Stimulated activated memory B cell treated with anti-CD40 and anti-IgM and Interleukin-4, amounts not matched to agents 10 μg/mL and 1 μg/mL and 100 μg/mL, for 72 hours (primary cell): ENCODE measurements around the gene SCYGR1.
"Not testable (repeated sequence)": the region's sequence is repeated elsewhere in the genome, so short reads cannot be mapped to it uniquely, and the experiment has no call there.

ENCODE experiments used
- ATAC-seq: fragments of 150-1000 bp; cut with Tn5 transposase; 2 replicates; pipeline ENCODE4 v1.10.0; 2021
- H3K27ac Mint-ChIP-seq: one replicate; pipeline ENCODE4 v1.8.0; 2022; ENCODE audit warnings: mild to moderate bottlenecking, mixed read lengths
- H3K27me3 Mint-ChIP-seq: one replicate; pipeline ENCODE4 v1.8.0; 2022; ENCODE audit warnings: mixed read lengths
- H3K36me3 Mint-ChIP-seq: one replicate; pipeline ENCODE4 v1.8.0; 2022; ENCODE audit warnings: mixed read lengths
- H3K4me1 Mint-ChIP-seq: one replicate; pipeline ENCODE4 v1.8.0; 2022; ENCODE audit warnings: mixed read lengths
- H3K4me3 Mint-ChIP-seq: one replicate; pipeline ENCODE4 v1.8.0; 2022; ENCODE audit warnings: mild to moderate bottlenecking, moderate library complexity, mixed read lengths
- H3K9me3 Mint-ChIP-seq: one replicate; pipeline ENCODE4 v1.8.0; 2022; ENCODE audit warnings: mixed read lengths

The SCYGR1 gene

DNA sequence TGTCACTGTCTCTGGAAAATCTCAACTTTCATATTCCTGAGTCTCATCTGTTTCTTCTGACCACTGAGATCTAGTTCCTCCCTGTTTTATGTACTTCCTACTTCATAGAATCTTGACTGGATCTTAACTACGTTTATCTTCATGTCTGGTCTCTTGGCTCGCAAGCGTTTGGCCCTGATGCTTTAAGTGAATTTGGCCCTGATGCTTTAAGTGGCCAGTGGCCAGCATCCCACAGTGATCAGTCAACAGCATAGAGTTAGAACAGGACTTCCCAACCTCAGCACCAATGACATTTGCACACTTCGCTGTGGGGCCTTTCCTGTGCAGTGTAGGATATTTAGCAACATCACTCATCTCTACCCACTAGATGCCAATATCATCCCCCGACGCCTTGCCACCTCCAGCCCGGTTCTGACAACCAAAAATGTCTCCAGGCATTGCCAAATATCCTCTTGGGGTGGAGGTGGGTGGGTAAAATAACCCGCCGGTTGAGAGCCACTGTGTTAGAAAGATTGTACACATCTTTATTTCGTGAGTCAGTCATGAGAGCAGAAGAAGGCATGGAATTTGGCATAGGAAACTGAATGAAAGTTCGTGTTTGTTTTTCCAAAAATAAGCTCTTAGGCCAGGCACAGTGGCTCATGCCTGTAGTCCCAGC lies 20.9 kb downstream of the SCYGR1 start:
- no peak for ATAC-seq
- Mint-ChIP-seq H3K27me3 (no peaks in the 10 kb centered on the region), H3K4me1 (no peaks in the 10 kb centered on the region), H3K36me3 (no peaks in the 10 kb centered on the region), H3K9me3 (no peaks in the 10 kb centered on the region), H3K4me3 (no peak overlapping the region), H3K27ac (no peak overlapping the region)

DNA sequence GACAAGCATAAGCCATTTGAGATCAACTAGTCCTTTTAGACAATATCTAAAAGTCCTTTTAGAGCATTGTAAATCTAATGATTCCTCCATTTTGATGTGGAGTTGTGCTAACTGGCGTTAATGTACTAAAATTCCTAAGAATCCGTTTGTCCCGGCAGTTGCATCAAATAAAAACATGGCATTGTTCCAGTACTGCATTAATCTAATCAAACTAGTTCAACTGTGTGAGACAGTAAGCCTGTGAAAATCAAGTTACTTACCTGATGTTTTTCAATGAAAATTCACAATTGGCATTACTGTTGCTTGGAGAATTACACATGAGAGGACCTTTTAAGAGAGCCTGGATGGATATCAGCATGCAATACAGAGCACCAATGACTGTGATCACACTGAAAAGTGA lies 21.9 kb downstream of the SCYGR1 start:
- peaks cover 4% of the 10 kb centered on the region for H3K36me3 Mint-ChIP-seq
- no peaks in the 10 kb centered on the region for H3K27me3 Mint-ChIP-seq
- no peak for ATAC-seq
- no peak overlapping the region for H3K4me3 Mint-ChIP-seq
- H3K27ac Mint-ChIP-seq: no peak overlapping the region
- H3K4me1 Mint-ChIP-seq: no peaks in the 10 kb centered on the region
- no peaks in the 10 kb centered on the region for H3K9me3 Mint-ChIP-seq

DNA sequence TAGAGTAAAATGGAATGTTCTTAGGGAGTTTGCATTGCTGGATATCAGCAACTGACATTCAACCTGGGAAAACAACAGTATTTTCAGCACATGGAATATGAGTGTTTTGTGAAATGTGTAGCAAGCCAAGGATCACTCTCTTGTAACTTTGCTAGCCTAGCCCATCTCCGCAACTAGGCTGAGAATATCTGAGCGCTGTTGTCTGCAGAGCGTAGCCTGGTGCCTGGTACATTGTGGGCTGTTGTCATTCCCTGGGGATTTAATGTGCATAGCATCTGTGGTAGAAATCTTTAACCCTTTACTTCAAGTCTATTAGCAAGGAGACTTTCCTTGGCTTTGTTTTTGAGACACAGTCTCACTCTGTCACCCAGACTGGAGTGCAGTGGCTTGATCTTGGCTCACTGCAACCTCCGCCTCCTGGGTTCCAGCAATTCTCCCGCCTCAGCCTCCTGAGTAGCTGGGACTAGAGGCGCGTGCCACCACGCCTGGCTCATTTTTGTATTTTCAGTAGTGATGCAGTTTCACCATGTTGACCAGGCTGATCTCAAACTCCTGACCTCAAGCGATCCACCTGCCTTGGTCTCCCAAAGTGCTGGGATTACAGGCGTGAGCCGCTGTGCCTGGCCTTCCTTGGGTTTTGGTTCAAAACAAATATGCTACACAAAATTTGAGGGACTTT lies 23.0 kb downstream of the SCYGR1 start:
- not testable (repeated sequence) for H3K9me3 Mint-ChIP-seq, H3K27ac Mint-ChIP-seq, H3K27me3 Mint-ChIP-seq, H3K4me3 Mint-ChIP-seq, H3K4me1 Mint-ChIP-seq, ATAC-seq
- H3K36me3 Mint-ChIP-seq: peaks cover 11% of the 10 kb centered on the region

DNA sequence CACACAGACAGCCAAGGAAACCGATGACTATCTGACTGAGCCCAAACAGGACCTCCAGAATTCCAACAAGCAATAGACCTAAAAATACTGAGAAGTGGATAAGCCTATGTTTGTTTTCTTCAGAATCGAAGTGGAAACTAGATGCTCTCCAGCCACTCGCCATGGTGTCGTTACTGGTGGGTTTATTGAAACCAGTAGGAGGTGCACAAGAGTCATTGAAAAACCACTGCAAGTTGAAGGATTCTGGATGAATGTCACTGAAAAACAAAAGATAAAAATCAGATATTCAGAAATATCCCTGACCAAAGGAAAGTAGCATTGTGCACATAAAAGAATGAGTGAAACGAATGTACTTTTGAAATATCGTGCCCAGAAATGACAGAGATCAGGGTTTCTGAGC lies 24.0 kb downstream of the SCYGR1 start:
- Mint-ChIP-seq H3K27ac (no peak overlapping the region), H3K9me3 (no peaks in the 10 kb centered on the region), H3K36me3 (peaks cover 20% of the 10 kb centered on the region), H3K4me3 (no peak overlapping the region), H3K27me3 (no peaks in the 10 kb centered on the region), H3K4me1 (no peaks in the 10 kb centered on the region)
- ATAC-seq: no peak

DNA sequence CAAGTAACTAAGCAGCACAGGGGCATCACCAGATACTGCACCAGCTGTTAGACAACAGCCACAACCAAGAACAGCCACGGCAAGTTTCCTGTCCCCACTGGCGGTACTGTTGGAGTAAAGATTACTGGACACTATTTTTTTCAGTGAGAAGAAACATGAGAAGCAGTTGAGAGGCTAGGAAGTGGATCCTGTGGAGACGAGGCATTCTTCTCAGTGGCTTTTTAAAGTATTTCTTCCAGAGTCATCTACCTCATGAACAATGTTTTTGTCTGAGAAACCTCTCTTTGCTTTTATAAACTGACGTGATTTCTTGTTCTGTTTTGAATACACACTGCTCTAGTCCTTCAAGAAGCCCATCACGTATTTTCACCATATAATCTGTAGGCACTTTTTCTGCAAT lies 27.4 kb downstream of the SCYGR1 start:
- no peaks in the 10 kb centered on the region for H3K9me3 Mint-ChIP-seq

DNA sequence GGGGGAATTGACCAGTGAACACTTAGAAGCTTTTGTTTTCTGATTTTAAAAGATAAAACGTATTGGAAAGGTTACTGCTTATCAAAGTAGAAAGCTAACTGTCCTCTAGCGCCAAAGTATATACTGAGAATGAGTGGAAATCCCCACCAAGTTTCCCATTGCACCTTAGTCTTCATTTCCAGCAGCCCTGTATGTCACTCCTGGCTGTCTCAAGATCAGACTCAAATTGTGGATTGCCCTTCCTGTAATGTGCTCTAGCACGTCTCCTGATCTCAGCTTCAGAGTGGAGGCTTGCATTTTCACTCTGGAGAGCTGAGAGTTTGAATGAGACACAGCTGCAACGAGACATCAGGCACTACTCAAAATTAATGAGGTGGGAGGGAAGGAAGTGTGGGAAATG lies 36.1 kb downstream of the SCYGR1 start:
- ATAC-seq: no peak
- H3K27me3 Mint-ChIP-seq: no peaks in the 10 kb centered on the region
- H3K27ac Mint-ChIP-seq: peak overlapping the region; percentile 14
- H3K9me3 Mint-ChIP-seq: no peaks in the 10 kb centered on the region
- H3K36me3 Mint-ChIP-seq: peaks cover 18% of the 10 kb centered on the region
- peaks cover 6% of the 10 kb centered on the region for H3K4me1 Mint-ChIP-seq
- no peak overlapping the region for H3K4me3 Mint-ChIP-seq

More for the DNA sequence above, 27.4 kb downstream of the SCYGR1 start:
- no peaks in the 10 kb centered on the region for H3K4me1 Mint-ChIP-seq
- ATAC-seq: no peak
- H3K36me3 Mint-ChIP-seq: peaks cover 33% of the 10 kb centered on the region
- H3K27ac Mint-ChIP-seq: peak overlapping the region; percentile 51
- no peaks in the 10 kb centered on the region for H3K27me3 Mint-ChIP-seq
- H3K4me3 Mint-ChIP-seq: no peak overlapping the region

DNA sequence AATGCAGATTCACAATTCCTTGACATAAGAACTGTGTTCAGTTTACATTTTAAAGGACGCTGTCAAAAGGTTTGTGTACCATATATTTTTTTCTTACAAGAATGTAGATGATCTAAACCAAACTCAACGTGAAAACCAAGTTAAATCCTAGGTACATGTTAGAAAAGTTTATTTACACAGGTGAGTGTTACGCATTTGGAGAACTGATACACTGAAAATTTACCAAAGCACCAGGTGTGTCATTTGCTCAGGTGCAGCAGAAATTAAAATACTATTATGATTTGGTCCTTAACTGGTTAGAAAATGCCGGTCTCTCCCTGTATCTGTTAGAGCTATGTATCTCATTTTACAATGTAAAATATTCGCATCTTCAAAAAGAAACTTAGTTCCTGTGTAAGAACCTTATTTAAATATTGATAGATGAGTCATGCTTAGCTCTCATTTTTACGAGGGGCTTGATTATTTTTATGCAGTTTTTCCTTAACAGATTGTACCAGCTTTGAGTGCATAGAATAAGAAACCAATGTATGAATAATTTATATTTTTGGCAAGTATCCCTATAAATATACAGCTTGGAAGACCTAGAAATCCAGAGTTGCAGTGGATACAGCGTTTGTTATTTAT lies 37.6 kb downstream of the SCYGR1 start:
- ATAC-seq: no peak
- Mint-ChIP-seq H3K27ac (no peak overlapping the region), H3K4me3 (no peak overlapping the region), H3K4me1 (peaks cover 6% of the 10 kb centered on the region), H3K27me3 (no peaks in the 10 kb centered on the region), H3K36me3 (peaks cover 12% of the 10 kb centered on the region), H3K9me3 (no peaks in the 10 kb centered on the region)

DNA sequence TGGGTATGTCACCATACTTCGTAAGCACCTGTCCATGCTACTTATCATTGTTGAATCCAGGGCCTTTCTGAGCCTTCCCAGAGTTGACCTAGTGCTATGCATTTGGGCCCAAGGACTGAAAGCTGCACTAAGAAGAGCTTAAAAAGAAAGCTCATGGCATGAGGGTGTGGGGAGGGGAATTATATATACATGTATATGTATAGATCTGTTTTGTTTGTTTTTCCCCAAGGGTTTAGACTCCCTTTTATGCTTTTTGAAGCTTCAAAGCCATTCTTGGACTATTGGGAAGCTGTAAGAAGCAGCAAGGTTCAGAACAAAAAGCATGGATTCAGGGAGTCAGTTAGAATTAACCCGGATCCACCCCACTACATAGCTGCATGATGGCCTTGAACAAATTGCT lies 39.4 kb downstream of the SCYGR1 start:
- Mint-ChIP-seq H3K27me3 (no peaks in the 10 kb centered on the region), H3K4me3 (no peak overlapping the region), H3K4me1 (peaks cover 6% of the 10 kb centered on the region), H3K9me3 (no peaks in the 10 kb centered on the region), H3K27ac (no peak overlapping the region), H3K36me3 (peaks cover 12% of the 10 kb centered on the region)
- no peak for ATAC-seq

DNA sequence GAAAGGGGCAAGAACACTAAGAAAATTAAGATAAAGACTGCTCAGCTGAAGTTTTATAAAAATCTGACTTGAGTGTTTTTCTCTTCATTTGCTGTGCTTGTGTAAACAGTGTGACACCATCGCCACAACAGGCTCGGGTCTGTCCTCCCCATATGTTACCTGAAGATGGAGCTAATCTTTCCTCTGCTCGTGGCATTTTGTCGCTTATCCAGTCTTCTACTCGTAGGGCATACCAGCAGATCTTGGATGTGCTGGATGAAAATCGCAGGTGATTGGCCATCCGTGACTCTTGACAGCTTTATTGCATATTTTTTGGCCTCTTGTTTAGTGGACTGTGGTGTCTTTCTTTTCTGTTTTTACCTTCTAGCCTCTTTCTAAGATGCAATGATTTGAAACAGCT lies 40.6 kb downstream of the SCYGR1 start:
- no peaks in the 10 kb centered on the region for H3K9me3 Mint-ChIP-seq
- H3K4me3 Mint-ChIP-seq: no peak overlapping the region
- H3K27ac Mint-ChIP-seq: no peak overlapping the region
- H3K27me3 Mint-ChIP-seq: no peaks in the 10 kb centered on the region
- H3K4me1 Mint-ChIP-seq: peaks cover 6% of the 10 kb centered on the region
- ATAC-seq: no peak
- peaks cover 20% of the 10 kb centered on the region for H3K36me3 Mint-ChIP-seq

DNA sequence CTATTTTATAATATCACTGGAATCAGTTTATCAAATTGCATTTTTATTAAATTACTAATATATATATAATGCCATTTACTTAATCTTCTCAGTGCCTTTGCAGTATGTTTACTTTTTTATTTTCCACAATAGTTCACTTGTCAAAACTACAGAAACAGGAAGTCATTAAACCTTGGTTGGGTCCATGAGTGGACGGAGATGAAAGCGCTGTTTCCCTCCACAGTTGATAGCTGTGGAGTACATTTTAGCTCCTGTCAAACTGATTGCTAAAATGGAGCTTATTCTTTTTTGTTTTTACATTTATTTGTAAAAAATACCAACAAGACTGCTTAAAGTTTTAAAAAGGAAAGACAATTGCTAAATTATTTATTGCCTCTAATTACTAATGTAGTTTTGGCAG lies 43.5 kb downstream of the SCYGR1 start:
- H3K4me3 Mint-ChIP-seq: no peak overlapping the region
- ATAC-seq: no peak
- H3K27me3 Mint-ChIP-seq: no peaks in the 10 kb centered on the region
- H3K27ac Mint-ChIP-seq: no peak overlapping the region
- peaks cover 20% of the 10 kb centered on the region for H3K36me3 Mint-ChIP-seq
- no peaks in the 10 kb centered on the region for H3K9me3 Mint-ChIP-seq
- H3K4me1 Mint-ChIP-seq: no peaks in the 10 kb centered on the region

DNA sequence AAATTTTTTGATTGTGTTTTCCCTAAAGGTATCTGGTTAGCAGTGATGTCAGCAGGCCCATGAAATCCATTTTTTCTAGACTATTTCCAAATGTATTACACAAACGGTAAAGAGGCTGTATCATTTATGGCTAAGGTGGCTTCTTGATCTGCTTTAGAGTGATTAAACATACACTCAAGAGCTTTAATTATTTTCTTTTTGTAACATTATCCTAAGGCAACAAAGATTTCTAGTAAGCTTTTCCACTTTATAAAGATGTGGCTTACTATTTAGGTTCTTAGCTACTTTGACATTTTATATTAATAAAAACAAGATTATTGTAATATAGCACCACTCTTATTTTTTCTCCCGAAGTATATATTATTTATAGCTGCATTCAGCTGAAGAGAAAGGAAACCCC lies 46.2 kb downstream of the SCYGR1 start:
- Mint-ChIP-seq H3K27ac (no peak overlapping the region), H3K9me3 (no peaks in the 10 kb centered on the region), H3K27me3 (no peaks in the 10 kb centered on the region), H3K4me1 (no peaks in the 10 kb centered on the region), H3K36me3 (peaks cover 13% of the 10 kb centered on the region), H3K4me3 (no peak overlapping the region)
- ATAC-seq: no peak

DNA sequence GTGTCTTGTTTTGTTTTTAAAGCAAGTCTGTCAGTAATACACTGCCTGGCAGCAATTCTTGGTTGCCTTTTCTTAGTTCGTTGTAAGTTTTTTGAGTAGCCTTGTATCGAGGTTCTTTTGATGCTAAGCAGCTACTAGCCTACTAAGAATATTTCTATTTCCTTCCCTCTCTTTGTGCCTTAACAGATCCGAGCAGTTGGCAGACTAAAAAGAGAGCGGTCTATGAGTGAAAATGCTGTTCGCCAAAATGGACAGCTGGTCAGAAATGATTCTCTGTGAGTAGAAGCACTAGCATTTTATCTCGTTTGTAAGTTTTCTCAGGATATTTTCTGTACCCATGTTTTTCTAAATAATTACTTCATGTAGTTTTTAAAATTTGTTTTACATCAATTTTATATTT lies 47.6 kb downstream of the SCYGR1 start:
- H3K4me3 Mint-ChIP-seq: no peak overlapping the region
- no peaks in the 10 kb centered on the region for H3K9me3 Mint-ChIP-seq
- H3K27me3 Mint-ChIP-seq: no peaks in the 10 kb centered on the region
- H3K27ac Mint-ChIP-seq: no peak overlapping the region
- peaks cover 27% of the 10 kb centered on the region for H3K36me3 Mint-ChIP-seq
- H3K4me1 Mint-ChIP-seq: no peaks in the 10 kb centered on the region
- ATAC-seq: no peak

DNA sequence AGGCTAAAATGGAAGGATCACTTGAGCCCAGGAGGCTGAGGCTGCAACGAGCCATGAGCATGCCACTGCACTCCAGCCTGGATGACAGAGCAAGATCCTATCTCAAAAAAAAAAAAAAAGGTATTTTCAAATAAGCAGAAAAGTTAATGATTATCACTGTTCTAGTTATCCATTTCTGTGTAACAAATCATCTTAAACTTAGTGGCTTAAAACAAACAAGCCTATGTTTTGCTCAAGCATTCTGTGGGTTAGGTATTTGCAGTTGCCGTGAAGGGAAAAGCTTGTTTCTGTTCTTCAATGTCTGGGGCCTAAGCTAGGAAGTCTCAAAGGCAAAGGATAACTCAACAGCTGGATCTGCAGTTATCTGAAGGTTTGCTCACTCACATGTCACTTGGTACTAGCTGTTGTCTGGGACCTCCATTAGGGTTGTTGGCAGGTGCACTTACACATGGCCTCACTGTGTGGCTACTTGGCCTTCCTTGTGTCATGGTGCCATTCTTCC lies 48.6 kb downstream of the SCYGR1 start:
- H3K4me1 Mint-ChIP-seq: no peaks in the 10 kb centered on the region
- no peak overlapping the region for H3K4me3 Mint-ChIP-seq
- H3K27me3 Mint-ChIP-seq: no peaks in the 10 kb centered on the region
- peaks cover 37% of the 10 kb centered on the region for H3K36me3 Mint-ChIP-seq
- no peaks in the 10 kb centered on the region for H3K9me3 Mint-ChIP-seq
- no peak overlapping the region for H3K27ac Mint-ChIP-seq
- ATAC-seq: no peak
